ENCODE results near the gene NCAM1.

The NCAM1 gene

GRCh38 chr11:113249786-113250185 is 288.6 kb downstream of the NCAM1 start:
- no peak for DNase-seq (ENCODE audit: low read depth in 3 of 3)

DNA sequence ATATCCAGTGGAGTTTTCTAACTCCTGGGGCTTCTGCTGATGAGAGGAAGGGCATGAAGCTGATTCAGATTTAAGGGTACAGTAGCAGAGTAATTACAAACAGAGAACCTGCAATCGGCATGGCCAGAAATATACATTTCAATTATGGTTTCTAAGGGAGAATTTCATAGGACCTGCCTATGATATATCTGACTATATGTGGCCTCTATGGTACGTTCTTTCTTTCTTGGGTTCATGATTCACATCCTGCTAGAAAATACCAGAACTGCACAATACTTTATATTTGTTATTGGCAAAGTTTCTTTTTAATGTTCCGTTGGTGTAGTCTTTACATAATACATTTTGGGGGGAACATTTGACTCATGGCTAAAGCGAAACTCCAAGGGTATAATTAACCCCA is 290.1 kb downstream of the NCAM1 start:
- DNase-seq (ENCODE audit: low read depth in 3 of 3), result no peak

DNA sequence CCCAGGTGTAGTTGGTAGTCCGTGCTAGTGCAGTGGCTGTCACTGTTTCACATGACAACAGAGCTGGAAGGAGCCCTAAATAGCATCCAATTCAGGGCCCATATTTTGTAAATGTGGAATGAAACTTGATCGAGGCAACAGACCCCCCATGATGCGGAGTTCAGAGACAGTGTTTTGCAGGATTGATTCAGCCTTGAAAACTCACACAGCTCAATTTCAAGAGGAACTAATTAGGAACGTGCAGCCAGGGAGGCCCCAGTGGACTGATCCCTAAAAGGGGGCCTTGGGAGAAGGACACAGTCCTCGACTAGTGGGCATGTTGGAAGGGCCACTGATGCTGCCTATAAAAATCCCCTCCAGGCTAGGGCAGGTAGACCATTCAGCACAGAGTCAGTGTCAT is 292.2 kb downstream of the NCAM1 start:
- DNase-seq (ENCODE audit: low read depth in 3 of 3), result no peak

DNA sequence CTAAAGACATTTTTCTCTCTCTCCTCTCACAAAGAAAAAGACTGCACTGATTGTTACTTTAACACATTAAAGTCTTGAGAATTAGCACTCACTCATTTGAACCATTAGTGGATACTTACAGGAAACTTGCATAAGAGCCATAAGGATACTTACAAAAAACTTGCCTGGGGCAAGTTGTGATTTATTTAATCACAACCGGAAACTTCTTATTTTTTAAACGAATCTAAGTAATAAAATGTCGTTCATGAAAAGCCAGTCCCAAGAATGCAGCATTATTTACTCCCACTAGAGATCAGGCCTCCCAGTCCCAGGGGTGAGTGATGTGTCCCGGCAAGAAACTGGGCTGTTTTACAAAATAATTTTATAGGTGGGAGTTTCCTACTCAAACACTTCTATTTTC is 293.9 kb downstream of the NCAM1 start:
- no peak for DNase-seq (ENCODE audit: low read depth in 3 of 3)

DNA sequence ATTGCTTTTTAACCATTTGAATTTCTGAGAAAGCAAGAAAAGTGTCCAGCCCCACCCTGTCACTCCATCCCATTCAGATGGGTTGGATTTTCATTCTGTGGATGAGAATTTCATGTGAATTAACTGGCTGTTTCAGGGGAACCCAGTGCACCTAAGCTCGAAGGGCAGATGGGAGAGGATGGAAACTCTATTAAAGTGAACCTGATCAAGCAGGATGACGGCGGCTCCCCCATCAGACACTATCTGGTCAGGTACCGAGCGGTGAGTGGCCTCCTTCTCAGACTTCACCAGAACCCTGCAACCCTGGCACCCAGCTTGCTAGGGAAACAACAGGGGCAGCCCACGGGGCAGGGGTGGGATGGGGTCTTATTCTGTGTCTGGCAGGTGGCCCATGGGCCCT is 294.5 kb downstream of the NCAM1 start:
- no peak for DNase-seq (ENCODE audit: low read depth in 3 of 3)

DNA sequence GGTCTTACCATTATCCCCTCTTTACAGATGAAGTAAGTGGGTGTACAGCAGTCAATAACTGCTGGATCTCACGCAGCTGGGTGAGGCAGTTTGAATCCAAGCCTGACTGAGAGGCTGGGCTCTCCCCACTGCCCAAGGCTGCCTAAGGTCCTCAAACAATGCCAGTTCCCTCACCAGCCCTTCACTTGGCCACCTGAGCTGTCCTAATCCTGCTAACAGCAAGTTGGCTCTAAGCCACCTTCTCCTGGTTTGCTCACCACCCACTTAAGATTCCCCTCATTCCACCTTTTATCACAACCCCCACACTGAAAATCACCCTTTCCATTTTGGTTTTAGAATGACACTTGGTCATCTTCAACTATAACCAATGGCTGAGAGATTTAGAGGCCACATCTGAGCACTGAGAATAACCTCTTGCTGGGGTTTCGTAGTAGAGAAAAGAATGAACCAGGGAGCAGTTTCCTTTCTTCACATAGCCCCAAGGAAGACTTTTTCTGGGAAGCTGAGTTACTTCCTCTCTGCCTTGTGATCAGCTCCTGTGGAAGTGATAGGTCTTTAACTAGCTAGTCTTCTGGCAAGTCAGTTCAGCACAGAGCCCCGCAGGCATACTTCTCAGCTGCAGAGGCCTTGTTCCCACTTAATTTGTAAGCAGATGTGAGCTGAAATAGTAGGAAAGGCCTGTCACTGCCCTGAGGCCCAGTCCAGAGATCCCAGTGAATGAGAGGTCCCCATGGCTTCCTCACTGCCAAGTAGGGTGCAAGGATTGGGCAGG is 295.4 kb downstream of the NCAM1 start:
- DNase-seq (ENCODE audit: low read depth in 3 of 3), result no peak

DNA sequence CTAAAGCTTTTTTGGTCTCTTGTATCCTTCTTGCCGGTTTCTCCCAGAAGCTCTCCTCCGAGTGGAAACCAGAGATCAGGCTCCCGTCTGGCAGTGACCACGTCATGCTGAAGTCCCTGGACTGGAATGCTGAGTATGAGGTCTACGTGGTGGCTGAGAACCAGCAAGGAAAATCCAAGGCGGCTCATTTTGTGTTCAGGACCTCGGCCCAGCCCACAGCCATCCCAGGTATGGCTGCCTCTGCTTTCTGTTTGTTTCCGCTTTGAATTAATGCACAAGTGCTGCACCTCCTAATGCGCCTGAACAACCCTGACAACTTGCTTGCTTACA is 298.8 kb downstream of the NCAM1 start:
- DNase-seq (ENCODE audit: low read depth in 3 of 3), result no peak

DNA sequence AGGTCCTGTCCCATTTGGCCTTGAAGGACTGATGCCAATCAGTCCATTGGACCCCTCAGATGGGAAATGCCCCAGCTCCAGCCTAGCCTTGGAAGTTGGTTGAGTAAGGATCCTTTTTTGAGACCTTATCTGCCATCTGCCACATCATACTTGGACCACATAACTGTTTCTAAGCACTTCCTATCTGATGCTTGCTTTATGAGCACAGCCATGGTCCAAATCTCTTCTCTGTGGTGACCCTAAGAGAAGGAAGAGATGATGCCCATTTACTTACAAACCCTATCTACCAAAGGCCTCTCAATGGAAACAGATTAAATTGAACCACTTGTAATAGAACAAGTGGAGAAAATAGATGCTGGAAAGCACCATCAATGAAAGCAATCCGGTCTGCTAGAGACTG is 299.3 kb downstream of the NCAM1 start:
- no peak for DNase-seq (ENCODE audit: low read depth in 3 of 3)

DNA sequence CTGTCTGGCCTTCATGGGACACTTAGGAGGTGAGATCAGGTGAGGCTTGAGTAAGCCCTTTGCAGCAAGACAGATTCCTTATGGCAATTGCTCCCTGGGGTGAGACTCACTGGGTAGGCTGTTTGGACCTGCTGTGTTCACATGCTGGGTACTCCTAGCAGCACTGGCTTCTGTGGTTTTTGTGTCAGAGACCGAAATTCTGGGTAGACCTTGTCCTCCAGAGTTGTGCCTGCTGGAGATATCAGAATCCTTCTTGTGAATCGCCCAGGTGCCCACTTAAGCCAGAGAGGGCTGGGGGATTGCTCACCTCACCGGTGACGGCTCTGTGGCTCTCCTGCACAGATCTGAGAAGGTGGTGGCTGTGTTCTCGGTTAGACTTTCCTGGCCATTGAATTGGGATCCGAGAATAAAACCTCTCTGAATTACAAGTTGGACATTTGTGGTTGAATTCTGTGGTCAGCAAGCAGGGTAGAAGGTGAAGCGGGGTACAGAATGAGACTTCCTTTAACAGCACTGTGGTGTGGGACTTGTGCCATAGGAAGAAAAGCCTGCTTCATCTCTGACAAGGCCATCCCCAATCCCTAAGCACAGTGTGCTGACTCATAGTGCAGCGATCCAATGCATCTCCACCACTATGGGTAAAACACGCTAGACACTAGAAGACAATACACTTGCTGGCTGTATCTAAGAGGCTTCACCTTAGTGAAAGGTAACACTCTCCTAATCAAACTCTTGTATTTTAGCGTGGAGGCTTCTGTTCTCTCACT is 300.7 kb downstream of the NCAM1 start:
- no peak for DNase-seq (ENCODE audit: low read depth in 3 of 3)

DNA sequence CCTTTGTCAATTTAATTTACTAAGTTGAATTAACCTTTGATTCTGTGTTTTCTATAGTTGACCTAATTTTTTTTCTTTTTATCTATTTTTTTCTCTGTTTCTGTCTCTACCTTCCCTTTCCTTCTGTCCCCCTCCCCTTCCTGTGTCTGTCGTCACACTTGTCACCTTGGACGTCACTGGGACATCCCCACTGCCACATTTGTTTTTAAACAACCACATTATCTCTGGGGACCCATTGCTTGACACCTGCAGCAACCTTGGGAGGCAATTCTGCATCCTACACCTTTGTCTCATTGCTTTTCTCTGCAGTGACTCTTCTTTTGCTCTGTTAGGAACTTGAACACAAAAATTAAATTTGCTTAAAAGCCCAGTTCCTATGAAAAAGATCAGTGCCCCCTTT is 301.4 kb downstream of the NCAM1 start:
- no peak for DNase-seq (ENCODE audit: low read depth in 3 of 3)

GRCh38 chr11:113263458-113264259 is 302.4 kb downstream of the NCAM1 start:
- no peak for DNase-seq (ENCODE audit: low read depth in 3 of 3)

GRCh38 chr11:113265362-113265761 is 304.1 kb downstream of the NCAM1 start:
- DNase-seq (ENCODE audit: low read depth in 3 of 3), result no peak

GRCh38 chr11:113267493-113267892 is 306.3 kb downstream of the NCAM1 start:
- DNase-seq (ENCODE audit: low read depth in 3 of 3), result no peak

- no peak for DNase-seq (ENCODE audit: low read depth in 3 of 3)
These were observed 307.9 kb downstream of the NCAM1 start for GRCh38 chr11:113269096-113269495.

DNA sequence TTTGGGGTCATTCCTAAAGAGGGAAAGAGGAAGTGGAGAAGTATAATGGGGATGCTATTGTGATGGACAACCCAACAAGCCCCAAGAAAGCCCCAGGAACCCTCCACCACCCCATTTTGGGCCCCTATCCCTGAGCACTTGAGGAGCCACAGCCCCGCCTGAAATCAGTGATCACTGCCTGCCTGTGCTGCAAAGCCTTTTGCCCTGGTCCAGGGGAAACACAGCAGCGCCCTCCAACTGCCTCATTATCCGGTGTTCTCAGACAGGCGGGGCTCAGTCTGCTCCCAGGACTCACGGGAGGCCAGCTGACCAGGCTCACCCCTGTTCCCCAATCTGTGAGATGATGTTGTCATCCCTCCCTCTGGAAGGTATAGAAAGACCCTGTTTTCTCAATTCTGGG is 308.4 kb downstream of the NCAM1 start:
- no peak for DNase-seq (ENCODE audit: low read depth in 3 of 3)

GRCh38 chr11:113270080-113270479 is 308.9 kb downstream of the NCAM1 start:
- no peak for DNase-seq (ENCODE audit: low read depth in 3 of 3)

GRCh38 chr11:113271551-113272245 is 310.5 kb downstream of the NCAM1 start:
- no peak for DNase-seq (ENCODE audit: low read depth in 3 of 3)

DNA sequence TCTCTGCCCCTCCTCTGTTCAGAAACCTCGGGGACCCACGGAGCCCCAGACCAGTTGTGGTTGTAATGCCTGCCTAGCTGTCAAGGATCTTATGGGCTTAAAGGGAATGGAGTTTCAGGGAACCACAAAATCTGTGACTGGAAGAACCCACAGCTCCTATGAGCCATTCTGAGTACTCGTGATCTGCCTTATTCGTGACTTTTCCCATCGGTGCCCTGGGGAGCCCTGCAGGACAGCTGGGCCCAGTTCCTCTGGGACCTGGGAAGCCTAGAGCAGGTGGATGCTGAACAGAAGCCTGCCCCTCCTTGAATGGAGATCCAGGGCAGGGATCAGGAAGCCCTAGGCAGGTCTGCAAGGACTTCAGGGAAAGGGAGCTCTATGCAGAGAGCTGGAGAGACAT is 311.1 kb downstream of the NCAM1 start:
- DNase-seq (ENCODE audit: low read depth in 3 of 3), result no peak

- DNase-seq (ENCODE audit: low read depth in 3 of 3), result no peak
These were observed 311.9 kb downstream of the NCAM1 start for GRCh38 chr11:113272927-113273615.

GRCh38 chr11:113273720-113274119 is 312.5 kb downstream of the NCAM1 start:
- DNase-seq (ENCODE audit: low read depth in 3 of 3), result no peak
